HEK293T (cell line): ENCODE results near the gene TNNI3K.

ENCODE experiments used
- CTCF ChIA-PET: fragments of 350-600 bp; formaldehyde crosslinking; extraction: SDS; loops from one replicate; lab custom pipeline; 2021; ENCODE audit warnings: antibody characterized with exemption, inconsistent platforms; lab: Yijun Ruan, JAX
- POLR2A ChIA-PET: fragments of 350-600 bp; formaldehyde crosslinking; extraction: SDS; loops from one replicate; lab custom pipeline; 2020; ENCODE audit warnings: antibody characterized with exemption, inconsistent platforms; lab: Yijun Ruan, JAX
- DNase-seq: peaks from one replicate; pipeline ENCODE4 v3.0.0; 2012; ENCODE audit warnings: mixed read lengths; ENCODE audit errors: extremely low spot score
- ARNT ChIP-seq: fragments of 450-650 bp; IDR thresholded peaks from 2 replicates; pipeline ENCODE4 v1.6.1; 2017; ENCODE audit warnings: mild to moderate bottlenecking
- BHLHE40 ChIP-seq: fragments of 450-650 bp; IDR thresholded peaks from 2 replicates; pipeline ENCODE4 v1.6.1; 2016; ENCODE audit warnings: mild to moderate bottlenecking, moderate library complexity, borderline replicate concordance
- CTBP1 ChIP-seq: fragments of 450-650 bp; IDR thresholded peaks from 2 replicates; pipeline ENCODE4 v1.6.1; 2016; ENCODE audit warnings: borderline replicate concordance
- ELF4 ChIP-seq: fragments of 450-650 bp; IDR thresholded peaks from 2 replicates; pipeline ENCODE4 v1.6.1; 2017; ENCODE audit warnings: antibody characterized with exemption
- FOXA1 ChIP-seq: fragments of 450-650 bp; IDR thresholded peaks from 2 replicates; pipeline ENCODE4 v1.6.1; 2016; ENCODE audit warnings: mild to moderate bottlenecking
- FOXK2 ChIP-seq: fragments of 450-650 bp; IDR thresholded peaks from 2 replicates; pipeline ENCODE4 v1.6.1; 2016; ENCODE audit warnings: mild to moderate bottlenecking
- FOXM1 ChIP-seq: fragments of 450-650 bp; IDR thresholded peaks from 2 replicates; pipeline ENCODE4 v1.6.1; 2017; ENCODE audit warnings: mild to moderate bottlenecking, borderline replicate concordance
- HDGF ChIP-seq: fragments of 450-650 bp; IDR thresholded peaks from 2 replicates; pipeline ENCODE4 v1.6.1; 2017; ENCODE audit warnings: antibody characterized with exemption, borderline replicate concordance
- L3MBTL2 ChIP-seq: fragments of 450-650 bp; conservative IDR thresholded peaks from 2 replicates; pipeline ENCODE4 v1.6.1; 2016; ENCODE audit warnings: mild to moderate bottlenecking
- LEF1 ChIP-seq: fragments of 450-650 bp; IDR thresholded peaks from 2 replicates; pipeline ENCODE4 v1.6.1; 2017; ENCODE audit warnings: mild to moderate bottlenecking, borderline replicate concordance
- NFRKB ChIP-seq: fragments of 450-650 bp; IDR thresholded peaks from 2 replicates; pipeline ENCODE4 v1.6.1; 2016; ENCODE audit warnings: mild to moderate bottlenecking, moderate library complexity
- SP1 ChIP-seq: fragments of 450-650 bp; IDR thresholded peaks from 2 replicates; pipeline ENCODE4 v1.6.1; 2017
- SUZ12 ChIP-seq: fragments of 450-650 bp; IDR thresholded peaks from 2 replicates; pipeline ENCODE4 v1.6.1; 2016; ENCODE audit warnings: mild to moderate bottlenecking
- TARDBP ChIP-seq: fragments of 450-650 bp; IDR thresholded peaks from 2 replicates; pipeline ENCODE4 v1.6.1; 2016
- ZNF384 ChIP-seq: fragments of 450-650 bp; IDR thresholded peaks from 2 replicates; pipeline ENCODE4 v1.6.1; 2016
- TF ChIP-seq, protein P1 (sequence below): fragments of 450-650 bp; IDR thresholded peaks from 2 replicates; pipeline ENCODE4 v1.6.1; 2016

The TNNI3K gene

GRCh38 chr1:74467786-74468377, 232.7 kb downstream of the TNNI3K start:
- TF ChIP-seq LEF1 (no peak), HDGF (no peak), SP1 (no peak), TARDBP (no peak), L3MBTL2 (no peak), NFRKB (no peak), ZNF384 (no peak)
- no peak for DNase-seq
- ChIA-PET CTCF (interaction anchor here (0.6 kb wide), 1 partner anchor 96 kb away, joined by 3 read pairs; no protein-coding TSS in a partner anchor), POLR2A (no interaction called here)

DNA sequence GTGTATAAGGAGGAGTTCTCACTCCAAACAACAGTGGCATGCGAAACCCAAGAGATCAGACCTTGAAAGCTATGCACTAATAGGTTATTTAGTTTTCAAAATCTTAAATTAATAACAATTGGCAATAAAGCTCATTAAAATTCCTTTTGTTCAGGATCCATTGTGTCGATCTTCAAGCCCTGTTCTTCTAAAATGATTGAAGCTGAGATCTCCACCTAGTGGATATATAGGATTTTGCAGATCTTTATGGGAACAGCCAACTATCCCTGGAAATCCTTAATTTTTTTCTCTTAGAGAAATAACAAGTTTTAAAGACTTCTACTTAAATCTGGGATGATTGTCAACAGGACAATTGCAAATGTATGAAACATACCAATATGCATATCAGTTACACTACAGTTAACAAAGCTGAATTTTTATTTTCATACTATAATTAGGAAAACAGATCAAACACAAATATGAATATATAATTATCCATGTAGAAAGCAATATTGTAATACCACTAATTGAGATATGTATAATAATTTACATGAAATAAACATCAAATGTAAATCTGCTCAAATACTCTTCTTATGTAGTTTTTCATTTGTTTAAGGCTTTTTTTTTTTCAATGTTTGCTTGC, 233.9 kb downstream of the TNNI3K start:
- DNase-seq, result peak; percentile 54
- CTCF ChIA-PET, result interaction anchor here (0.6 to 0.7 kb wide), 2 partner anchors 10 to 1514 kb away, joined by 3 read pairs; no protein-coding TSS in a partner anchor
- POLR2A ChIA-PET, result no interaction called here
- TF ChIP-seq CTBP1 (no peak), FOXM1 (no peak)

DNA sequence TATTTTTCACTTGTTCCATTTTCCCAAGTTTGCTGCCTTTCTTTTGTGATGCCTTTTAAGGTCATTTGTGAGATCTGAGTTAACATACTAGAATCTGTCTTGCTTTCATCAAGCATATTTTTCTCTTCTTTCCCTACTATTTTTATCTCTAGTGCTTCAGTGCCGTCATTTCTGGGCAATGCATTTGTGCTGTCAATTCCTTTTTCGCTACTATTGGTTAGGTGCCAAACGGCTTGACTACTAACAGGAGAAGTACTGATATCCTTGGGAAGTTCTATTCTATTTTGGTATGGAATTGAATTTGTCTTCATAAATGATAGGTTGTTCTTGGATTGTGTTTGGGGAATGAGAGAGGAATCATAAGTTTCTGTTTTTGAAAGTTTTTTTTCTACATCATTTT, 235.1 kb downstream of the TNNI3K start:
- CTCF ChIA-PET, result no interaction called here
- DNase-seq, result no peak
- POLR2A ChIA-PET, result no interaction called here
- no peak for TF ChIP-seq TARDBP

- ChIA-PET POLR2A (no interaction called here), CTCF (no interaction called here)
- TF ChIP-seq ZNF384 (no peak), FOXA1 (no peak), LEF1 (no peak), BHLHE40 (no peak), FOXM1 (no peak), ARNT (no peak), SP1 (no peak), CTBP1 (no peak), HDGF (no peak), NFRKB (no peak), ELF4 (no peak), L3MBTL2 (no peak), FOXK2 (no peak), TARDBP (no peak), SUZ12 (no peak)
- TF ChIP-seq, protein P1, sequence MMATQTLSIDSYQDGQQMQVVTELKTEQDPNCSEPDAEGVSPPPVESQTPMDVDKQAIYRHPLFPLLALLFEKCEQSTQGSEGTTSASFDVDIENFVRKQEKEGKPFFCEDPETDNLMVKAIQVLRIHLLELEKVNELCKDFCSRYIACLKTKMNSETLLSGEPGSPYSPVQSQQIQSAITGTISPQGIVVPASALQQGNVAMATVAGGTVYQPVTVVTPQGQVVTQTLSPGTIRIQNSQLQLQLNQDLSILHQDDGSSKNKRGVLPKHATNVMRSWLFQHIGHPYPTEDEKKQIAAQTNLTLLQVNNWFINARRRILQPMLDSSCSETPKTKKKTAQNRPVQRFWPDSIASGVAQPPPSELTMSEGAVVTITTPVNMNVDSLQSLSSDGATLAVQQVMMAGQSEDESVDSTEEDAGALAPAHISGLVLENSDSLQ, result no peak
- DNase-seq, result no peak
Observed at GRCh38 chr1:74470936-74471335, 235.7 kb downstream of the TNNI3K start.

- TF ChIP-seq FOXK2 (no peak), HDGF (no peak), BHLHE40 (no peak), SP1 (no peak), ARNT (no peak), NFRKB (no peak), CTBP1 (no peak), ZNF384 (no peak), LEF1 (no peak), FOXA1 (no peak)
- ChIA-PET CTCF (no interaction called here), POLR2A (no interaction called here)
- DNase-seq, result no peak
Observed at GRCh38 chr1:74471470-74471869, 236.3 kb downstream of the TNNI3K start.

DNA sequence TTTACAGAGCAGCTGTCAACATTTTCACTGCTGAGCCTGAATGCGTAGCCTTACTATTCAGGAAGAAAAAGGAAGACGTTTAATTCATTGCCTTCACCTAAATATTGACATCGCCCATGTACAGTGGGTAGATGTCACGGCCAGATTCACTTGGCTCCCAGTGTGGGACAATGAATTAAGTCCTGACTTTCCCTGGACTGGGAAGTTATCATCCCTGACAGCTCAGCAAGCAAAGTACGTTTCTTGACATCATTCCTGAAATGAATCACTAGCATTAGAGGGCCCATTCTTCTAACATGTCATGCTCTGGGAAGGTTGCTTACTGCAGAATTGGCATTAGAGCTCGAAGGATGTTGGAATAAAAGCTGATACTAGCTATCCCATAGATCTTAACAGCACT, 239.4 kb downstream of the TNNI3K start:
- ChIA-PET CTCF (interaction anchor here (0.7 kb wide), 1 partner anchor 15 kb away, joined by 9 read pairs; no protein-coding TSS in a partner anchor), POLR2A (no interaction called here)
- no peak for DNase-seq
- no peak for TF ChIP-seq ELF4
- TF ChIP-seq SP1, result no peak
- TF ChIP-seq, protein P1, result no peak
- no peak for TF ChIP-seq NFRKB
- no peak for TF ChIP-seq FOXA1
- no peak for TF ChIP-seq HDGF
- TF ChIP-seq FOXK2, result no peak
- no peak for TF ChIP-seq L3MBTL2
- no peak for TF ChIP-seq ARNT
- TF ChIP-seq SUZ12, result no peak
- TF ChIP-seq FOXM1, result no peak
- no peak for TF ChIP-seq TARDBP
- no peak for TF ChIP-seq LEF1
- no peak for TF ChIP-seq ZNF384
- no peak for TF ChIP-seq BHLHE40
- no peak for TF ChIP-seq CTBP1

DNA sequence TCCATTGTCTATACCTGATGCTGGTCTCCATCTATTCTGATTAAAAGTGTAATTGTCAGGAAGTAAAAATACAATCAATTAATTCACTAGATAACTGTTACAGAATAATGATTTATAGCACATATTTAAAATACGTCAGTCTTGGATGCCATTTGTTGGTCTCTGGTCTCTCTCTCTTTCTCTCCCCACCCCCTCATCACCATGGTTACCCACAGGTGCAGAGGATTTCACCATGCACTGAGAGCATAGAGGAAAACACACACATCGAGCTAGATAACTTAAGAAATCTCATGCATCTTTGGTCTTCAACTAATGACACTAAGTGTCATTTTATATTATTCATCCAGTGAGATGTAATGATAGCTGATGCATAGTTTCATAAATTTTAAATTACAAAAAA, 243.8 kb downstream of the TNNI3K start:
- CTCF ChIA-PET, result no interaction called here
- TF ChIP-seq ZNF384 (no peak), ELF4 (no peak), HDGF (no peak), SP1 (no peak), LEF1 (no peak), FOXM1 (no peak), SUZ12 (no peak), CTBP1 (no peak), ARNT (no peak), FOXK2 (no peak), TARDBP (no peak), NFRKB (no peak), FOXA1 (no peak), L3MBTL2 (no peak), BHLHE40 (no peak)
- TF ChIP-seq, protein P1, result no peak
- POLR2A ChIA-PET, result no interaction called here
- no peak for DNase-seq
